HepG2 (cell line): ENCODE measurements around the gene ZSCAN23. TPM values are rescaled to one million over a fixed set of nuclear protein-coding genes. Genes with fewer than 3 reads are reported as not detected.

Experiments
- BRF2 ChIP-seq: sonication (generic); formaldehyde crosslinking; IDR thresholded peaks from 2 replicates; pipeline ENCODE4 v1.8.1; 2022; ENCODE audit warnings: mild to moderate bottlenecking, missing genetic modification reagents
- ELF3 ChIP-seq: IDR thresholded peaks from 2 replicates; pipeline ENCODE4 v1.6.1; 2016; ENCODE audit warnings: missing genetic modification reagents, missing compliant biosample characterization
- FLYWCH1 ChIP-seq: sonication (generic); formaldehyde crosslinking; IDR thresholded peaks from 2 replicates; pipeline ENCODE4 v1.8.1; 2023; ENCODE audit warnings: mild to moderate bottlenecking, missing genetic modification reagents
- HMG20A ChIP-seq: IDR thresholded peaks from 2 replicates; pipeline ENCODE4 v1.6.1; 2016; ENCODE audit warnings: borderline replicate concordance
- HNF4A ChIP-seq: sonication (generic); formaldehyde crosslinking; IDR thresholded peaks from 2 replicates; pipeline ENCODE4 v1.4.0; 2020; ENCODE audit warnings: missing genetic modification reagents
- KMT2B ChIP-seq: IDR thresholded peaks from 2 replicates; pipeline ENCODE4 v1.6.1; 2016; ENCODE audit warnings: missing genetic modification reagents, missing compliant biosample characterization
- PCBP1 ChIP-seq: fragments of 200-400 bp; formaldehyde crosslinking; IDR thresholded peaks from 2 replicates; pipeline ENCODE4 v1.6.1; 2017; ENCODE audit warnings: mild to moderate bottlenecking, low read depth, low read length, borderline replicate concordance
- PITX1 ChIP-seq: sonication (generic); formaldehyde crosslinking; IDR thresholded peaks from 2 replicates; pipeline ENCODE4 v1.5.1; 2020; ENCODE audit warnings: mild to moderate bottlenecking, missing genetic modification reagents
- SCMH1 ChIP-seq: sonication (generic); formaldehyde crosslinking; IDR thresholded peaks from 2 replicates; pipeline ENCODE4 v1.9.0; 2021; ENCODE audit warnings: missing genetic modification reagents, mild to moderate bottlenecking, borderline replicate concordance
- SYNCRIP ChIP-seq: fragments of 200-400 bp; formaldehyde crosslinking; IDR thresholded peaks from 2 replicates; pipeline ENCODE4 v1.6.1; 2018; ENCODE audit warnings: mild to moderate bottlenecking, low read depth, low read length; ENCODE audit not compliant: insufficient read depth
- THAP11 ChIP-seq: IDR thresholded peaks from 2 replicates; pipeline ENCODE4 v1.6.1; 2016; ENCODE audit warnings: missing biosample characterization, missing genetic modification reagents
- ZFP37 ChIP-seq: sonication (generic); formaldehyde crosslinking; IDR thresholded peaks from 2 replicates; pipeline ENCODE4 v1.4.0; 2020; ENCODE audit warnings: missing genetic modification reagents, borderline replicate concordance
- ZMAT3 ChIP-seq: sonication (generic); formaldehyde crosslinking; conservative IDR thresholded peaks from 2 replicates; pipeline ENCODE4 v1.7.0; 2021; ENCODE audit warnings: missing genetic modification reagents
- ZNF10 ChIP-seq: sonication (generic); formaldehyde crosslinking; IDR thresholded peaks from 2 replicates; pipeline ENCODE4 v1.4.0; 2020; ENCODE audit warnings: mild to moderate bottlenecking, low read depth, missing genetic modification reagents, borderline replicate concordance
- ZNF224 ChIP-seq: sonication (generic); formaldehyde crosslinking; IDR thresholded peaks from 2 replicates; pipeline ENCODE4 v1.5.0; 2020; ENCODE audit warnings: mild to moderate bottlenecking, missing genetic modification reagents
- ZNF232 ChIP-seq: sonication (generic); formaldehyde crosslinking; IDR thresholded peaks from 2 replicates; pipeline ENCODE4 v1.4.0; 2020; ENCODE audit warnings: missing genetic modification reagents, borderline replicate concordance
- ZNF672 ChIP-seq: sonication (generic); formaldehyde crosslinking; IDR thresholded peaks from 2 replicates; pipeline ENCODE4 v1.8.1; 2022; ENCODE audit warnings: missing genetic modification reagents
- polyA plus RNA-seq, 8 experiments: library from polyadenylated mRNA; depleted of rRNA in 3 of 8; stranded (reverse) in 7 of 8; unstranded in 1 of 8; fragments of >200 nt; fragmentation: Illumina TruSeq in 4 of 8; extraction: Trizol in 4 of 8; gene quantifications; 2 replicates each; pipeline versions ENCODE4 v1.2.1 to v1.2.3, GENCODE V29; 2011 to 2016; ENCODE audit warnings: low read depth in 4 of 8, missing spikeins in 1 of 8, mixed read lengths in 1 of 8; ENCODE audit not compliant: insufficient read depth in 1 of 8
- total RNA-seq, 5 experiments: library from RNA; depleted of rRNA; stranded (reverse); fragments of >200 nt; fragmentation: Illumina TruSeq; extraction: Trizol; gene quantifications; 2 replicates each; pipeline ENCODE4 v1.2.3, GENCODE V29; 2016; ENCODE audit warnings: low read depth in 1 of 5
- TF ChIP-seq, protein P1 (sequence below): sonication (generic); formaldehyde crosslinking; IDR thresholded peaks from 2 replicates; pipeline ENCODE4 v1.4.0; 2020; ENCODE audit warnings: mild to moderate bottlenecking, missing genetic modification reagents
- TF ChIP-seq, protein P2 (sequence below): sonication (generic); formaldehyde crosslinking; IDR thresholded peaks from 2 replicates; pipeline ENCODE4 v1.4.0; 2020; ENCODE audit warnings: missing genetic modification reagents; ENCODE audit errors: not compliant biosample characterization
- TF ChIP-seq, protein P3 (sequence below): sonication (generic); formaldehyde crosslinking; IDR thresholded peaks from 2 replicates; pipeline ENCODE4 v1.4.0; 2020; ENCODE audit warnings: missing genetic modification reagents

Gene ZSCAN23
- total and polyA plus RNA-seq, 2 of the 13 experiments (the other 11 are each of a cell fraction or from before 2014, with no cell fraction given) = 0.29 to 1.2 TPM

GRCh38 chr6:28399350-28400121 is 43.8 kb downstream of the ZSCAN23 start, which contains the start of gene ZSCAN12 (continued):
- TF ChIP-seq ZFP37 (CRISPR knock-in tag) (no peak), ZNF10 (CRISPR knock-in tag) (no peak), SYNCRIP (no peak), HNF4A (CRISPR knock-in tag) (peak; percentile 59; the same call in 1 of the 2 replicates), SCMH1 (CRISPR knock-in tag) (no peak), ZNF672 (CRISPR knock-in tag) (no peak), HMG20A (CRISPR knock-in tag) (0 out of 2 replicates have a peak, but pooled peaks have one; percentile 33), PITX1 (CRISPR knock-in tag) (peak; percentile 89), ZNF224 (CRISPR knock-in tag) (peak; percentile 97), PCBP1 (peak; percentile 89; the same call in 1 of the 2 replicates), FLYWCH1 (CRISPR knock-in tag) (no peak; the same call in 1 of the 2 replicates), THAP11 (CRISPR knock-in tag) (peak; percentile 94), ZMAT3 (peak; percentile 81; the same call in 1 of the 2 replicates), KMT2B (peak; percentile 99), BRF2 (CRISPR knock-in tag) (peak; percentile 75; the same call in 1 of the 2 replicates), ZNF232 (peak; percentile 85; the same call in 1 of the 2 replicates), ELF3 (CRISPR knock-in tag) (peak; percentile 90)
- TF ChIP-seq, protein P1, sequence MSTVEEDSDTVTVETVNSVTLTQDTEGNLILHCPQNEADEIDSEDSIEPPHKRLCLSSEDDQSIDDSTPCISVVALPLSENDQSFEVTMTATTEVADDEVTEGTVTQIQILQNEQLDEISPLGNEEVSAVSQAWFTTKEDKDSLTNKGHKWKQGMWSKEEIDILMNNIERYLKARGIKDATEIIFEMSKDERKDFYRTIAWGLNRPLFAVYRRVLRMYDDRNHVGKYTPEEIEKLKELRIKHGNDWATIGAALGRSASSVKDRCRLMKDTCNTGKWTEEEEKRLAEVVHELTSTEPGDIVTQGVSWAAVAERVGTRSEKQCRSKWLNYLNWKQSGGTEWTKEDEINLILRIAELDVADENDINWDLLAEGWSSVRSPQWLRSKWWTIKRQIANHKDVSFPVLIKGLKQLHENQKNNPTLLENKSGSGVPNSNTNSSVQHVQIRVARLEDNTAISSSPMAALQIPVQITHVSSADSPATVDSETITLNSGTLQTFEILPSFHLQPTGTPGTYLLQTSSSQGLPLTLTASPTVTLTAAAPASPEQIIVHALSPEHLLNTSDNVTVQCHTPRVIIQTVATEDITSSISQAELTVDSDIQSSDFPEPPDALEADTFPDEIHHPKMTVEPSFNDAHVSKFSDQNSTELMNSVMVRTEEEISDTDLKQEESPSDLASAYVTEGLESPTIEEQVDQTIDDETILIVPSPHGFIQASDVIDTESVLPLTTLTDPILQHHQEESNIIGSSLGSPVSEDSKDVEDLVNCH (CRISPR knock-in tag) = peak; percentile 83; the same call in 1 of the 2 replicates
- TF ChIP-seq, protein P2, sequence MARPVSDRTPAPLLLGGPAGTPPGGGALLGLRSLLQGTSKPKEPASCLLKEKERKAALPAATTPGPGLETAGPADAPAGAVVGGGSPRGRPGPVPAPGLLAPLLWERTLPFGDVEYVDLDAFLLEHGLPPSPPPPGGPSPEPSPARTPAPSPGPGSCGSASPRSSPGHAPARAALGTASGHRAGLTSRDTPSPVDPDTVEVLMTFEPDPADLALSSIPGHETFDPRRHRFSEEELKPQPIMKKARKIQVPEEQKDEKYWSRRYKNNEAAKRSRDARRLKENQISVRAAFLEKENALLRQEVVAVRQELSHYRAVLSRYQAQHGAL (CRISPR knock-in tag) = no peak
- TF ChIP-seq, protein P3, sequence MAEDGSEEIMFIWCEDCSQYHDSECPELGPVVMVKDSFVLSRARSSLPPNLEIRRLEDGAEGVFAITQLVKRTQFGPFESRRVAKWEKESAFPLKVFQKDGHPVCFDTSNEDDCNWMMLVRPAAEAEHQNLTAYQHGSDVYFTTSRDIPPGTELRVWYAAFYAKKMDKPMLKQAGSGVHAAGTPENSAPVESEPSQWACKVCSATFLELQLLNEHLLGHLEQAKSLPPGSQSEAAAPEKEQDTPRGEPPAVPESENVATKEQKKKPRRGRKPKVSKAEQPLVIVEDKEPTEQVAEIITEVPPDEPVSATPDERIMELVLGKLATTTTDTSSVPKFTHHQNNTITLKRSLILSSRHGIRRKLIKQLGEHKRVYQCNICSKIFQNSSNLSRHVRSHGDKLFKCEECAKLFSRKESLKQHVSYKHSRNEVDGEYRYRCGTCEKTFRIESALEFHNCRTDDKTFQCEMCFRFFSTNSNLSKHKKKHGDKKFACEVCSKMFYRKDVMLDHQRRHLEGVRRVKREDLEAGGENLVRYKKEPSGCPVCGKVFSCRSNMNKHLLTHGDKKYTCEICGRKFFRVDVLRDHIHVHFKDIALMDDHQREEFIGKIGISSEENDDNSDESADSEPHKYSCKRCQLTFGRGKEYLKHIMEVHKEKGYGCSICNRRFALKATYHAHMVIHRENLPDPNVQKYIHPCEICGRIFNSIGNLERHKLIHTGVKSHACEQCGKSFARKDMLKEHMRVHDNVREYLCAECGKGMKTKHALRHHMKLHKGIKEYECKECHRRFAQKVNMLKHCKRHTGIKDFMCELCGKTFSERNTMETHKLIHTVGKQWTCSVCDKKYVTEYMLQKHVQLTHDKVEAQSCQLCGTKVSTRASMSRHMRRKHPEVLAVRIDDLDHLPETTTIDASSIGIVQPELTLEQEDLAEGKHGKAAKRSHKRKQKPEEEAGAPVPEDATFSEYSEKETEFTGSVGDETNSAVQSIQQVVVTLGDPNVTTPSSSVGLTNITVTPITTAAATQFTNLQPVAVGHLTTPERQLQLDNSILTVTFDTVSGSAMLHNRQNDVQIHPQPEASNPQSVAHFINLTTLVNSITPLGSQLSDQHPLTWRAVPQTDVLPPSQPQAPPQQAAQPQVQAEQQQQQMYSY = peak; percentile 58; the same call in 1 of the 2 replicates
